ENCODE results near the gene HIKESHI. TPM values are rescaled to one million over a fixed set of nuclear protein-coding genes. Genes with fewer than 3 reads are reported as not detected.
A peak's percentile ranks its signal among the peaks of the same experiment; 100 is the strongest.

Gene HIKESHI
- total RNA-seq, 2 donors from 2014 or later: 41.5 to 47.8 TPM

DNA sequence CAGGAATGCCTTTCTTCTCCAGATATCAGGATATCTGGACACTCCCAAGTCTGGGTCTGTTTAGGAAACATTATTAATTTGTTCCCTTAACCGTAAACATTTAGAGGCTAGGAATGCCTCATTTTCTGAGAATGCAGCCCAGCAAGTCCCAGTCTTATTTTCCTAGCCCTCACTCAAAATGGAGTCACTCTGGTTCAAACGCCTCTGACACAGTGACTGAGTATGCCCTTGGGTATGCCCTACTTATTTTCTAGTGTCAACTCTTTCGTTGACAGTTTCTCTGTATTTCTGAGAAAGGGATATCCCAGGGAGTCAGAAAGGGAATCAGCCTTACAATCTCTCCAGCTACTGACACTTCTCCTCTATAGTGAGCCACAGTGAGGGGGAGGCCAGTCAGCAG, 56.7 kb downstream of the HIKESHI start:
- ATAC-seq (no peak), DNase-seq (ENCODE audit: low spot score in 2 of 2) (no peak)
- Mint-ChIP-seq H3K27ac (no peak overlapping the region), H3K36me3 (no peaks in the 10 kb centered on the region), H3K9me3 (peaks cover 0 to 5% of the 10 kb centered on the region in 2 donors)

DNA sequence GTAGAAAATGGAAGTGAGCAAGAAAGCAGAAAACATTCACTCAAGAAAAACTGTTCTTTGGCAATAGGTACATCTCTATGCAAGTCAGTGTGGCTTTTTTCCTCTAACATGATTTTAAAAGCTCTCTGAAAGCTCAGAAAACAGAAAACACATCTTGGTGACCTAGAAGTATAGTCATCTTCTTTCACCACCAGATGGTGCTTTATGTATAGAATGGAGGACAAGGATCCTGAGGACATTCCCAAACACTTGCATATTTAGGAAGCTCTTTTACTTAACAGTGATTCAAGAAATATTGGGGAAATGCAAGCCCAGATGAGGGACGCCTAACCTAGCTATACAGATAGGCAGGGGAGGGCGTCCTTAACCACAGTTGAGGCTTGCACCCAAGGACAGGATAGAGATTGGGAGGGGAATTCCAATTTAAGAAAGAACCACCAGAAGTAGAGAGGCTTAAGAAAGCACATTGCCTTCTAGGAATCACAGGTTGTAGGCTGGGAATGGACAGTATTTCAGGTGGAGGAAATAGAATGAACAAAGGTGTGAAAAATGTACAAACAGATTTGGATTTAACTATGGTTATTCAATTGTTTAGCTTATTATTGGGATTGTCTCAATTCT, 58.8 kb downstream of the HIKESHI start:
- H3K36me3 Mint-ChIP-seq: no peaks in the 10 kb centered on the region
- DNase-seq (ENCODE audit: low spot score in 2 of 2): no peak

DNA sequence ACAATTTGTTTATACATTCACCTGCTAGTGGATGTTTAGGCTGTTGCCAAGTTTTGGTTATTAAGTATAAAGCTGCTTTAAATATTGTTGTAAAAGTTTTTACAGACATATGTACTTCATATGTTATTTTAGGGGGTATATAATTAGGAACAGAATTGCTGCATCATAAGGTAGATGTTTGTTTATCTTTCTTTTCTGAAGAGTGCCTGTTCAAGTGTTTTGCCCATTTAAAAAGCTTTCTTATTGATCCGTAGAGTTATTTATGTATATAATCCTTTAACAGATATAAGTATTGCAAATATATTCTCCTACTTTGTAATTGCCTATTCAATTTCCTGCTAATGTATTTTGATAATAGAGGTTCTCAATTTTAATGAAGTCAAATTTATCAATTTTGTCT, 61.4 kb downstream of the HIKESHI start:
- ATAC-seq (no peak), DNase-seq (ENCODE audit: low spot score in 2 of 2) (no peak)
- H3K9me3 Mint-ChIP-seq: peaks cover 0 to 5% of the 10 kb centered on the region in 2 donors

More for the DNA sequence above, 58.8 kb downstream of the HIKESHI start:
- ATAC-seq: no peak
- Mint-ChIP-seq H3K27ac (no peak overlapping the region), H3K9me3 (peaks cover 0 to 5% of the 10 kb centered on the region in 2 donors)

DNA sequence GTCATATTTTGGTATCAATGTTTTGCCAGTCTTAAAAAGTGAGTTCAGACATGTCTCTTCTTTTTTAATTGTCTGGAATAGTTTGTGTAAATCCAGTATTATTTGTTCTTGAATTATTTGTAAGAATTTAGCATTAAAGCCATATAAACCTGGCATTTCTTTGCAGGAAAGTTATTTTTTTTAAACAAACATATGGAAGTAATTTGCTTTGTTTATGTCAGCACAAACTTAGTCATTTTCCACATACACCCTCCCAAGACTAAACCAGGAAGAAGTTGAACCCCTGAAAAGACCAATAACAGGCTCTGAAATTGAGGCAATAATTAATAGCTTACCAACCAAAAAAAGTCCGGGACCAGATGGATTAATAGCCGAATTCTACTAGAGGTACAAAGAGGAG, 63.5 kb downstream of the HIKESHI start:
- H3K9me3 Mint-ChIP-seq: peaks cover 0 to 10% of the 10 kb centered on the region in 2 donors
- no peak for ATAC-seq
- no peaks in the 10 kb centered on the region for H3K36me3 Mint-ChIP-seq
- no peak overlapping the region for H3K27ac Mint-ChIP-seq
- DNase-seq (ENCODE audit: low spot score in 2 of 2): no peak

More for the DNA sequence above, 61.4 kb downstream of the HIKESHI start:
- no peak overlapping the region for H3K27ac Mint-ChIP-seq
- no peaks in the 10 kb centered on the region for H3K36me3 Mint-ChIP-seq

DNA sequence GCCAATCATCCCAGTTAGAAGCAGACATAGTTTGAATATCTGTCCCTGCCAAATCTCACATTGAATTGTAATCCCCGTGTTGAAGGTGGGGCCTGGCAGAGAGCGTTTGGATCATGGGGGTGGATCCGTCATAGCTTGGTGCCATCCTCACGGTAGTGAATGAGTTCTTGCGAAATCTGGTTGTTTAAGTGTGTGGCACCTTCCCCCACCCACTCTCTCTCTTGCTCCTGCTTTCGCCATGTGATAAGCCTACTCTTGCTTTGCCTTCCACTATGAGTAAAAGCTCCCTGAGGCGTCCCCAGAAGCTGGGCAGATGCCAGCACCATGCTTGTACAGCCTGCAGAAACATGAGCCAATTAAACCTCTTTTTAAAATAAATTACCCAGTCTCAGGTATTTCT, 67.6 kb downstream of the HIKESHI start:
- no peak for DNase-seq (ENCODE audit: low spot score in 2 of 2)
- no peak overlapping the region for H3K27ac Mint-ChIP-seq
- H3K9me3 Mint-ChIP-seq: peaks cover 0 to 10% of the 10 kb centered on the region in 2 donors
- ATAC-seq: no peak
- H3K36me3 Mint-ChIP-seq: no peaks in the 10 kb centered on the region

DNA sequence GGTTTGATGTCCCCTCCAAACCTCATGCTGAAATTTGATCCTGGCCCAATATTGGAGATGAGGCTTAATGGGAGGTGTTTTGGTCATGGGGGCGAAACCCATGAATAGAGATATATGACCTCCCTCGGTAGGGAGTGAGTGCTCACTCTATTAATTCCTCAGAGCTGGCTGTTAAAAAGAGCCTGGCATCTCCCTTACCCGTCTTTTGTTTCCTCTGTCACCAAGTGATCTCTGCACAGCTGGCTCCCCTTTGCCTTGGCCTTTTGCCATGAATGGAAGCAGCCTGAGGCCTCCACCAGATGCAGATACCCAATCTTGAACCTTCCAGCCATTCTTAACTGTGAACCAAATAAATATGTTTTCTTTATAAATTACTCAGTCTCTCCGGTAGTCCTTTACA, 68.1 kb downstream of the HIKESHI start:
- peaks cover 1% of the 10 kb centered on the region in 2 donors for H3K36me3 Mint-ChIP-seq
- H3K9me3 Mint-ChIP-seq: peaks cover 0 to 10% of the 10 kb centered on the region in 2 donors
- DNase-seq (ENCODE audit: low spot score in 2 of 2): no peak
- peak overlapping the region in 1 of 2 donors; percentile 39 for H3K27ac Mint-ChIP-seq
- no peak for ATAC-seq

DNA sequence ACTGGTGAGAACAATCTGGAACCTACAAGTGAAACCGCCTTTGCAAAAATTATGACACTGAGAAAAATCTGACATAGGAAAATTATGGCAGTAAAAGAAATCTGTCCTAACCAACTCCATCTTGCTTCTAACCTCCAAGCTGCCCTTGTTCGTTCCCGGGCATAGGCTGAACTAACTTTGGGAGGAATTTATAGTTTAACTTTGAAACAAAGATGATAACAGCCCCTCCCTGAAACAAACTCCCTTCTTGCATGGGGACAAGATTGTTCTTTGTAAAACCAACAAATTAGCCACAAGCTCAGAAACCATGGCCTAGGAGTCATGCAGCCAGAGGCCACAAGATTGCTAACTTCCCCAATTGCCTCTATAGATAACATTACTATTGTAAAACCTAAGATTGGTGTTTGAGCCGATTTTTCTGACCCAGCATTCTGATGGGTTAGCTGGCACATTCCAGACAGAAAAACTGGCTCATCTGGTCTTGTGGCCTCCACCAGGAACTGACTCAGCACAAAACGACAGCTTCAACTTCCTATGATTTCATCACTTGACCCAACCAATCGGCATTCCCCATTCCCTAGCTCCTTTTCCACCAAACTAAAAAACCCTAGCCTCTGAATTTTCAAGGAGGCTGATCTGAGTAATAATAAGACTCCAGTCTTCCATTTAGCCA, 69.0 kb downstream of the HIKESHI start:
- H3K9me3 Mint-ChIP-seq: peaks cover 0 to 13% of the 10 kb centered on the region in 2 donors

DNA sequence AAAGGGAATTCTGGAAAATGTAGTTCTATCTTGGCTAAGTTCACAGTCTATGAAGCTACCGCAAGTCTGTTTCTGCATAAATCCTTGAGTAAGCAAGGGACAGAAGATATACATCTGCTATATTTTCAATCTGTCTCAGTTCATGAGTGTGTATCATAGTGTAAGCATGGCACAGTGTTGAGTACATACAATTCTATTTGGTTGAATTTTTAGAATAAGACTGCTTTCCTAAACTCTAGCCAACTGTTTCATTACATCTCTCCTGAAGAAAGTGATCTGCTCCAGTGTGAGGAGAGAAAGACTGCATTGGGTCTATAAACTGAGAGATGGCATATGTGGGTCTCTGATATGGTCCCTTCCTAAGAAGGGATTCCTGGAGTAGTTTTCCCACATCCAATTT, 70.0 kb downstream of the HIKESHI start:
- DNase-seq (ENCODE audit: low spot score in 2 of 2) (no peak), ATAC-seq (no peak)
- H3K27ac Mint-ChIP-seq: no peak overlapping the region
- peaks cover 0 to 16% of the 10 kb centered on the region in 2 donors for H3K9me3 Mint-ChIP-seq
- peaks cover 4 to 14% of the 10 kb centered on the region in 2 donors for H3K36me3 Mint-ChIP-seq

More for the DNA sequence above, 69.0 kb downstream of the HIKESHI start:
- ATAC-seq: no peak
- H3K27ac Mint-ChIP-seq: peak overlapping the region in 1 of 2 donors; percentile 39
- no peak for DNase-seq (ENCODE audit: low spot score in 2 of 2)
- H3K36me3 Mint-ChIP-seq: peaks cover 4 to 10% of the 10 kb centered on the region in 2 donors

DNA sequence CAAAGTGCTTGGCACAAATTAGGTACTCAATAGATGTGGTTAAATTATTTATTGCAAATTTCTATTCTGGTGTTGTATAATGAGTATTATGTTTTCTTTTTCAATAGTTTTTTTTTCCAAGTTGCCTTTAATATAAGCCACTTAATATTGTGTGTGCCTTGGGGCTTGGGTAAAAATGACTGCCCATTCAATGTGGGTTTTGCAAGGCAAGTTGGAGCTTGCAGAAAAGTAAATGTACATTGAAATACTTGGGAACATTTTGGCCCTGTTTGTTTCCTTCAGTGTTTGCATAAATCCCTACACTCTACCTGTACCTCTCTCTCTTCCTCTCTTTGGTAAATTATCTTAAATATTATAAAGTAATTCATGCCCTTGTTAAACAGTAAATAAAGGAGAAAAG, 70.5 kb downstream of the HIKESHI start:
- H3K27ac Mint-ChIP-seq: no peak overlapping the region
- no peak for DNase-seq (ENCODE audit: low spot score in 2 of 2)
- H3K36me3 Mint-ChIP-seq: peaks cover 4 to 14% of the 10 kb centered on the region in 2 donors
- no peak for ATAC-seq
- peaks cover 0 to 16% of the 10 kb centered on the region in 2 donors for H3K9me3 Mint-ChIP-seq

DNA sequence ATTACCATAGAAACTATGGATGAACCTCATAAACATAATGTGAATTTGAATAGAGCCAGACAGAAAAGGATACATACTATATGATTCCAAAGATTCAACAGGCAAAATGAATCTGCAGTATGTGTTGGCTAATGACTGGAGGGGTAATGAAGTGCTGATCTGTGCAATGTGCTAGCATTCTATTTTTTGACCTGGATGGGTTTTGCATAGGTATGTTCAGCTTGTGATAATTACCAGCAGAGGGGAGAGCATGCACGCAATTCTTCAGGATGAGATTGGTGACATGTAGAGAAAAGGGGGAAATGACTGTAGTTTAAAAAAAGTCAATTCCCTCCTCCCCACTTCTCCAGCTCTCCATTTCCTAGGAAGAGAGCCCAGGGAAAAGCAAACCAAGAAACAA, 72.0 kb downstream of the HIKESHI start:
- H3K27ac Mint-ChIP-seq: no peak overlapping the region
- ATAC-seq: no peak
- DNase-seq (ENCODE audit: low spot score in 2 of 2): no peak
- H3K36me3 Mint-ChIP-seq: peaks cover 4 to 14% of the 10 kb centered on the region in 2 donors
- H3K9me3 Mint-ChIP-seq: peaks cover 0 to 16% of the 10 kb centered on the region in 2 donors

DNA sequence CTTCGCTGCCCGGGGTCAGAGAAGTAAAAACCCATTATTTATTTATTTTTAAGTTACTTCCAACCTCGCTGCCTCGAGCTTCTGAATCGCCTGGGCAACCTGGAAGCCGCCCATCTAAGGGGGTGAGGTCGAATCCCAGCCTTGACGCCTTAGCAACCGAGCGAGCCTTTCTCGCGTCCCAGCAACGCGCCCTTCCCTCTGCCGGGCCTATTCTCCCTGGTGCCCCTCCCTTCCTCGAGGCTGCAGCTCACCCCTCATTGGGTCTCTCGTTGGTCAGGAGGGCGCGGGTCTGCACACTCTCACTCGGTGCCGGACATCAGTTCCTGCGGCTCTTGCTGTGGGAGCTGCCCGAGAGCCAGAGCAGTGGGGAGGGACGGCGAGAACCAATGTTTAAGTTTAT, 72.5 kb downstream of the HIKESHI start, which contains the start of gene CCDC81:
Gene CCDC81 (plus strand): TSS at position 302 of the 400 bp plus-strand sequence. CDS start 277 bp downstream, outside the sequence.
- ATAC-seq (no peak), DNase-seq (ENCODE audit: low spot score in 2 of 2) (no peak)
- Mint-ChIP-seq H3K36me3 (peaks cover 4 to 14% of the 10 kb centered on the region in 2 donors), H3K9me3 (peaks cover 0 to 16% of the 10 kb centered on the region in 2 donors), H3K27ac (no peak within 1 kb of the TSS)

DNA sequence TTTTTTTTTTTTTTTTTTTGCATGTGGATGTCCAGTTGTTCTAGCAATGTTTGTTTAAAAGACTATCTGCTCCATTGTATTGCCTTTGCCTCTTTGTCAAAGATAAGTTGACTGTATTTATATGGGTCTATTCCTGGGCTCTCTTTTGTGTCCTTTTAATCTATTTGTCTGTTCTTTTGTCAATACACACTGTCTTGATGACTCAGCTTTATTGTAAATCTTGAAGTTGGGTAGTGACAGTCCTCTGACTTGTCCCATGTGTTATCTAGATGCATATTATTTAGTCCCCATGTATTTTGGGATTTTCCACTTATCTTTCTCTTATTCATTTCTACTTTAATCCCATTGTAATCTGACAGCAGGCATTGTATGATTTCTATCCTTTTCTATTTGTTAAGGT, 75.9 kb downstream of the HIKESHI start:
- Mint-ChIP-seq H3K36me3 (peaks cover 4 to 14% of the 10 kb centered on the region in 2 donors), H3K27ac (no peak overlapping the region), H3K9me3 (peaks cover 0 to 6% of the 10 kb centered on the region in 2 donors)
- no peak for ATAC-seq
- DNase-seq (ENCODE audit: low spot score in 2 of 2): no peak

DNA sequence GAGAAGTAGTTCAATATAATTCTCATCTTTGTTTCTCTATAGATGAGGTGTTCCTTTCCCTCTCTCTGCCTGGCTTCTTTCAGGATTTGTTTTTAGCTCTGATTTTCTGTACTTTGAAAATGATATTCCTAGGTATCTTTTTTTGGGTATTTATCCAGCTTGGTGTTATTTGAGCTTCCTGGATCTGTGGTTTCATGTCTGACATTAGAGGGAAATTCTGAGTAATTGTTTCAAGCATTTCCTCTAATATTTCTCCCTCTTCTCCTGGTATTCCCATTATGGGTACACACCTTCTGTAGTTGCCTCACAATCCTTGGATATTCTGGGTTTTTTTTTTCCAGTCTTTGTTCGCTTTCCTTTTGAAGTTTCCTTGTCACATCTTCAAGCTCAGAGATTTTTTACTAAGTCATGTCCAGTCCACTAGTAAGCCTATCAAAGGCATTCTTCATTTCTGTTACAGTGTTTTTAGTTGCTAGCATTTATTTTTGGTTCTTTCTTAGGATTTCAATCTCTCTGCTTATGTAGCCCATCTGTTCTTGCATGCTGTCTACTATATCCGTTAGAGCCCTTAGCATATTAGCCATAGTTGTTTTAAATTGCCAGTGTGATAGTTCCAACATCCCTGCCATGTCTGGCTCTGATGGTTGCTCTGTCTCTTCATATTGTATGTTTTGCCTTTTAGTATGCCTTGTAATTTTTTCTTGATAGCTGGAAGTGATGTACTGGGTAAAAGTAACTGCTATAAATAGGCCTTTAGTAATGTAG, 78.4 kb downstream of the HIKESHI start:
- H3K36me3 Mint-ChIP-seq: peaks cover 0 to 10% of the 10 kb centered on the region in 2 donors
- peaks cover 0 to 6% of the 10 kb centered on the region in 2 donors for H3K9me3 Mint-ChIP-seq
- H3K27ac Mint-ChIP-seq: no peak overlapping the region
- no peak for DNase-seq (ENCODE audit: low spot score in 2 of 2)
- ATAC-seq: no peak

DNA sequence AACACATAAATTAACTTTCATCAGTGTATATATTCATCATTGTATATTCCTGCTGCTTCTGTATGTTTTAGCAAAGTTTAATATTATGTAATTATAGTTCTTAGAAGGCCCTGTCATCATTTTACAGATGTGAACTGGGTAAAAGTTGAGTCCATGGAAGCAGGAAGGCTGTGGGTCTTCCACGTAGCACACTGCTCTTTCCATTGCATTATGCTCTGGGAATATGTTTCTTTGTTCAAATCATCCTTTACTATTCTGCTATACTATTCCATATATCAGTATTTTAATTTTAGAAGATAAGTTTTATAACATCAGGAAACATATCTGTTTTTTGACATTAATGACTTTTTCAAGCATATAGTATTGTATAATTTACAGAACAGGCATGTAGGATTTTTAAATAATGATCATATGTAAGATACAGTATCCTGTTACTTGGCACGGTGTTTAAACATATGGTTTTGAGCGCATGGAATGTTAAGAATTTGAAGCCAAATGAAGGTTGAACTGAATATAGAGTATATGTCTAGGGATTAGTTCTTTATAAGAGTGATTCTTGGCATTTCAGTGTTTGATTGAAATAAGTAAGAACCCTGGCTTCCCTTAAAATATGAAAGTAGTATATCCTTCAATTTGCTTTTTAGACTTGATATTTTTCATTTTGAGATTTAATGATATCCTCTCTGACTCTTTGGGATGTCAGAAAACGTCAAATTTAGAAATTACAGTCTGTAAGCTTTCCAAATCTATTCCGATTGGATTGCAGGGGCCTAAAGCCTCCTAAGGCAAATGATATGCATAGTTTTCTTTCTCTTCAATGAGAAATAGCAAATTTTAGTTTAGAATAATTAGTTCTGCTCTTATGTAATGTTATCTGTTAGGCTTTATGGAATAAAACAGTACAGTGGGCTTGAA, 81.3 kb downstream of the HIKESHI start:
- H3K9me3 Mint-ChIP-seq: no peaks in the 10 kb centered on the region
- no peak overlapping the region for H3K27ac Mint-ChIP-seq
- no peaks in the 10 kb centered on the region for H3K36me3 Mint-ChIP-seq
- DNase-seq (ENCODE audit: low spot score in 2 of 2) (no peak), ATAC-seq (no peak)

DNA sequence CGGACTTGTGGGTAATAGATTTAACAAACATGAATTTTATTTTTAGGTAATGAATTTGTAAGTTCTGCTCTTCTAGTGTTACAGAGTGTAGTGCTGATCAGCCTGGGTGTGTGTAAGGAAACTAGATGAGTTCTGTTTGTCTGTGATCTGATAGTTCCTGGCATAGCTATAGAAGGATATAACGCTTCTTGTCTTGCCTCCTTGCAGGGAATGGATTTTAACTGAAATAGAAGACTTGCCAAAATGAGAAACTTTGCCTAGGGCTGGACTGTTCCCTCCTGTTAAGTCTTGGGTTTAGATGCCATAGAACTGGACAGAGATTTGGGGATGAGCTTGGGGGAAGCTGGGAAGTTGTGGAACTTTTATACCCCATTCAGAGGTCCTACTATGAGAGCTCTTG, 84.2 kb downstream of the HIKESHI start:
- Mint-ChIP-seq H3K27ac (no peak overlapping the region), H3K36me3 (no peaks in the 10 kb centered on the region), H3K9me3 (peaks cover 0 to 4% of the 10 kb centered on the region in 2 donors)
- ATAC-seq (no peak), DNase-seq (ENCODE audit: low spot score in 2 of 2) (no peak)

DNA sequence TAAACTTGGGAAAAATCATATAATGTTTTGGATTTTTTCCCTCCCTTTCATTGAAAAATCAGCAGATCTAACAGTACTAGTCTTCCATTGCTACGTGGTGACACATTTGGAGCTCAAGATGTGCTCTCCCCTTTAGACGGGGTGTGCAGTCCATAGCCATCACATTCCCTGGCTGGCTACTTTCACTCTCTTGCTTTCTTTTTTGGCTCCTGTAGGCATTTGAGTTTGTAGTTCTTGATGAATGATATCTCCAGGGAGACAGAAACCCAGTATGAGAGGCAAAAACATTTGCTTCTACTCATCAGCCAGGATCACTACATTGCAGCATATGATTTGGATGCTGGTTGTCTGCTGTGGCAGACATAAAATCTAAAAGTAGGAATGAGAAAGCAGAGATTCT, 84.7 kb downstream of the HIKESHI start:
- DNase-seq (ENCODE audit: low spot score in 2 of 2) (no peak), ATAC-seq (no peak)
- Mint-ChIP-seq H3K36me3 (no peaks in the 10 kb centered on the region), H3K27ac (no peak overlapping the region), H3K9me3 (peaks cover 0 to 4% of the 10 kb centered on the region in 2 donors)

Measured in activated naive CD4-positive, alpha-beta T cell treated with anti-CD3 and anti-CD28 coated beads, Interleukin-2, amount 50 U/mL, for 72 hours (primary cell).